Stomach (tissue), 19 donors: ENCODE measurements around the gene CLTB. TPM values are rescaled to one million over a fixed set of nuclear protein-coding genes. Genes with fewer than 3 reads are reported as not detected.
A peak's percentile ranks its signal among the peaks of the same experiment; 100 is the strongest.

Experiments
- DNase-seq, 2 donors: peaks; one replicate each; pipeline versions ENCODE4 v3.0.0 to v3.0.0-alpha.2; 2013 to 2019
- H3K27ac ChIP-seq, 5 donors: fragments of 200-600 bp in 4 of 5; sonication (generic) in 4 of 5; one replicate each; pipeline ENCODE4 v1.5.1; 2013 to 2019; ENCODE audit warnings: mild to moderate bottlenecking in 1 of 5, moderate library complexity in 1 of 5
- H3K27me3 ChIP-seq, 3 donors: fragments of 200-600 bp; sonication (generic); one replicate each; pipeline ENCODE4 v1.5.1; 2017 to 2019; ENCODE audit warnings: mixed run types in 1 of 3
- H3K36me3 ChIP-seq, 4 donors: fragments of 200-600 bp; sonication (generic); 1 replicate in 3 of 4; 2 replicates in 1 of 4; pipeline ENCODE4 v1.5.1; 2016 to 2019
- H3K4me1 ChIP-seq, 4 donors: fragments of 200-600 bp; sonication (generic); one replicate each; pipeline ENCODE4 v1.5.1; 2016 to 2019
- H3K4me3 ChIP-seq, 4 donors: fragments of 200-600 bp; sonication (generic) in 3 of 4; one replicate each; pipeline ENCODE4 v1.5.1; 2016 to 2019; ENCODE audit warnings: mild to moderate bottlenecking in 1 of 4
- H3K9me3 ChIP-seq, 4 donors: fragments of 200-600 bp; sonication (generic); one replicate each; pipeline ENCODE4 v1.5.1; 2016 to 2019
- CTCF ChIP-seq, 7 experiments: fragments of 450-650 bp in 4 of 7; fragments of 200-600 bp in 3 of 7; sonication (generic) in 3 of 7; IDR thresholded peaks; one replicate each; pipeline ENCODE4 v1.5.1; 2016 to 2019; ENCODE audit warnings: antibody characterized with exemption in 7 of 7, control low read depth in 2 of 7, mild to moderate bottlenecking in 1 of 7
- EP300 ChIP-seq: sonication (generic); formaldehyde crosslinking; IDR thresholded peaks from one replicate; pipeline ENCODE4 v1.6.1; 2017; ENCODE audit warnings: antibody characterized with exemption
- POLR2A ChIP-seq, 4 donors: fragments of 450-650 bp; IDR thresholded peaks; one replicate each; pipeline ENCODE4 v1.6.1; 2016; ENCODE audit warnings: antibody characterized with exemption in 4 of 4, control low read depth in 2 of 4, mild to moderate bottlenecking in 1 of 4, moderate library complexity in 1 of 4
- POLR2AphosphoS5 ChIP-seq, 3 donors: sonication (generic); formaldehyde crosslinking; IDR thresholded peaks; one replicate each; pipeline ENCODE4 v1.6.1; 2016; ENCODE audit warnings: antibody characterized with exemption in 3 of 3
- WGBS, 5 donors: extraction: QIAGEN DNeasy Blood & Tissue Kit in 3 of 5; methylation state at CpG; one replicate each; pipeline versions ENCODE4 v1.1.5 to v1.1.7; 2013 to 2018; 5-methylcytosine and 5-hydroxymethylcytosine counted together
- intact Hi-C: fragments of 100-400 bp; cut with DNase I; formaldehyde crosslinking; loops from one replicate; pipeline ENCODE4 v1.15.1; 2023; ENCODE audit warnings: low total_unique reads
- long read RNA-seq, 10 donors: transcript quantifications; one replicate each; lab custom pipeline, GENCODE V29; 2026
- polyA plus RNA-seq, 3 donors: library from polyadenylated mRNA; stranded (reverse); fragments of 200-250 nt; gene quantifications; one replicate each; pipeline ENCODE4 v1.2.3, GENCODE V29; 2013
- total RNA-seq, 5 donors: library from RNA; depleted of rRNA; stranded (reverse); fragments of >200 nt; gene quantifications; one replicate each; pipeline versions ENCODE4 v1.1.0 to v1.2.3, GENCODE V29; 2014 to 2016
- donor health status: healthy with polysubstance abuse.
- donor health status: Bipolar disorder and iron deficiency.
- donor health status: healthy.

Gene CLTB
- total RNA-seq (100 to 1,000 TPM in 4 of 5 donors, 10 to 100 TPM in 1; 81.9 to 427 (median 179) TPM), polyA plus RNA-seq (100 to 1,000 TPM; 171 to 280 (median 274) TPM)
- long read RNA-seq, donor 1, transcript CLTB-202 (5 exons, 1,161 nt), result major isoform, 14 of 15 reads
- long read RNA-seq, donor 1, partial matches to known transcripts, result 0 of 15 reads
- long read RNA-seq, donor 1, other reads (novel, unspliced or antisense), result 0 of 15 reads
- long read RNA-seq, donor 2, transcript CLTB-202 (5 exons, 1,161 nt), result major isoform, 24 of 32 reads
- long read RNA-seq, donor 2, transcript CLTB-201 (6 exons, 1,215 nt), result minor isoform, 6 of 32 reads
- long read RNA-seq, donor 2, partial matches to known transcripts, result 0 of 32 reads
- long read RNA-seq, donor 2, other reads (novel, unspliced or antisense), result 0 of 32 reads
- long read RNA-seq, donor 3, transcript CLTB-202 (5 exons, 1,161 nt), result major isoform, 10 of 13 reads
- long read RNA-seq, donor 3, partial matches to known transcripts, result 0 of 13 reads
- long read RNA-seq, donor 3, other reads (novel, unspliced or antisense), result 0 of 13 reads
- long read RNA-seq, donor 4, partial matches to known transcripts, result 0 of 4 reads
- long read RNA-seq, donor 4, other reads (novel, unspliced or antisense), result 0 of 4 reads
- long read RNA-seq, donor 5, transcript CLTB-202 (5 exons, 1,161 nt), result major isoform, 17 of 18 reads
- long read RNA-seq, donor 5, partial matches to known transcripts, result 0 of 18 reads
- long read RNA-seq, donor 5, other reads (novel, unspliced or antisense), result 0 of 18 reads
- long read RNA-seq, donor 6, transcript CLTB-202 (5 exons, 1,161 nt), result major isoform, 37 of 45 reads
- long read RNA-seq, donor 6, transcript CLTB-201 (6 exons, 1,215 nt), result minor isoform, 7 of 45 reads
- long read RNA-seq, donor 6, partial matches to known transcripts, result 0 of 45 reads
- long read RNA-seq, donor 6, other reads (novel, unspliced or antisense), result 0 of 45 reads
- long read RNA-seq, donor 7, transcript CLTB-202 (5 exons, 1,161 nt), result major isoform, 38 of 47 reads
- long read RNA-seq, donor 7, partial matches to known transcripts, result 7 of 47 reads
- long read RNA-seq, donor 7, other reads (novel, unspliced or antisense), result 0 of 47 reads
- long read RNA-seq, donor 8, transcript CLTB-202 (5 exons, 1,161 nt), result major isoform, 16 of 19 reads
- long read RNA-seq, donor 8, partial matches to known transcripts, result 0 of 19 reads
- long read RNA-seq, donor 8, other reads (novel, unspliced or antisense), result 0 of 19 reads
- long read RNA-seq, donor 9, transcript CLTB-202 (5 exons, 1,161 nt), result major isoform, 6 of 7 reads
- long read RNA-seq, donor 9, partial matches to known transcripts, result 0 of 7 reads
- long read RNA-seq, donor 9, other reads (novel, unspliced or antisense), result 0 of 7 reads
- long read RNA-seq, donor 10, transcript CLTB-202 (5 exons, 1,161 nt), result major isoform, 21 of 22 reads
- long read RNA-seq, donor 10, partial matches to known transcripts, result 0 of 22 reads
- long read RNA-seq, donor 10, other reads (novel, unspliced or antisense), result 0 of 22 reads

GRCh38 chr5:176415952-176416924 is at the start of gene CLTB:
CLTB (minus strand) TSS chr5:176416539; CDS start chr5:176416363, 176 bp downstream.
- peaks cover 0 to 2% (median 0%) of the 10 kb centered on the region in 4 donors for H3K36me3 ChIP-seq
- WGBS, 5 donors, result 1 to 3% (median 1%) methylated on average over 41 to 107 of the region's 107 CpGs
- intact Hi-C loops, result no loop called here

DNA sequence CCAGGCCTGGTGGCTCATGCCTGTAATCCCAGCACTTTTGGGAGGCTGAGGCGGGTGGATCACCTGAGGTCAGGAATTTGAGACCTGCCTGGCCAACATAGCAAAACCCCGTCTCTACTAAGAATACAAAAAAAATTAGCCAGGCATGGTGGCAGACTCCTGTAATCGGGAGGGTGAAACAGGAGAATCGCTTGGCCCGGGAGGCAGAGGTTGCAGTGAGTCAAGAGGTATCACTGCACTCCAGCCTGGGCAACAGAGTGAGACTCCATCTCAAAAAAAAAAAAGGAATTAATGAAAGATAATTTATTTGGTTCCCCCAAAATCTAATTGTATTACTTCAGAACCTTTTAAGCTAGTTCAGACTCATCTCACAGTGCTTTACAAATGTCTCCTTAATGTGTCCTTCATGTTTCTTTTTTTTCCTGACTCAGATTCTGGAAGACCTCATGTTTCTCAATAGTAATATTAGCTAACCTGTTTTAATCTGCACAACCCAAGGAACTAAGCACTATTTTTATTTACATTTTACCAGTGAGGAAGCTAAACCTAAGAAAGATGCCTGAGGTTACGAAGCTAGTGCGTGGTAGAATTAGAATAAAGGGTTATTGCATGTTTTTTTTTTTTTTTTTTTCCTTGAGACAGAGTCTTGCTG is 46.9 kb upstream of the CLTB start:
- Histone ChIP-seq H3K36me3 (peaks cover 0 to 9% (median 3%) of the 10 kb centered on the region in 4 donors), H3K27ac (no peak overlapping the region), H3K9me3 (no peaks in the 10 kb centered on the region), H3K27me3 (no peaks in the 10 kb centered on the region), H3K4me3 (no peak overlapping the region), H3K4me1 (peaks cover 13 to 58% (median 39%) of the 10 kb centered on the region in 4 donors)
- TF ChIP-seq CTCF (IDR thresholded peaks at IDR 0.05), result no peak
- no peak for TF ChIP-seq POLR2AphosphoS5 (IDR thresholded peaks at IDR 0.05)
- intact Hi-C loops, result no loop called here
- 92 to 96% (median 95%) methylated on average over 7 of the region's 7 CpGs for WGBS, 5 donors
- DNase-seq, result no peak

More at GRCh38 chr5:176415952-176416924, at the start of gene CLTB:
- Histone ChIP-seq H3K27ac (peak within 1 kb of the TSS; percentile 93 to 96 (median 94)), H3K9me3 (no peaks in the 10 kb centered on the region), H3K4me1 (peaks cover 49 to 56% (median 52%) of the 10 kb centered on the region in 4 donors), H3K27me3 (no peaks in the 10 kb centered on the region), H3K4me3 (peak within 1 kb of the TSS; percentile 84 to 99 (median 94))
- peak; percentile 96 to 97 for DNase-seq
- peak; percentile 44 to 95 (median 89) for TF ChIP-seq POLR2AphosphoS5 (IDR thresholded peaks at IDR 0.05)
- TF ChIP-seq EP300, result no peak
- TF ChIP-seq CTCF (IDR thresholded peaks at IDR 0.05), result peak in 5 of 7 experiments; percentile 26 to 92 (median 68)
- TF ChIP-seq POLR2A (IDR thresholded peaks at IDR 0.05), result no peak

- H3K9me3 ChIP-seq, result no peaks in the 10 kb centered on the region
- no peak overlapping the region for H3K27ac ChIP-seq
- intact Hi-C loops, result no loop called here
- no peak for TF ChIP-seq EP300
- no peak for TF ChIP-seq POLR2A (IDR thresholded peaks at IDR 0.05)
- no peak for TF ChIP-seq POLR2AphosphoS5 (IDR thresholded peaks at IDR 0.05)
- no peak for TF ChIP-seq CTCF (IDR thresholded peaks at IDR 0.05)
- H3K27me3 ChIP-seq, result no peaks in the 10 kb centered on the region
- H3K36me3 ChIP-seq, result peaks cover 0 to 9% (median 3%) of the 10 kb centered on the region in 4 donors
- peaks cover 12 to 52% (median 30%) of the 10 kb centered on the region in 4 donors for H3K4me1 ChIP-seq
- no peak for DNase-seq
- WGBS, 5 donors, result 91 to 95% (median 94%) methylated on average over 2 of the region's 2 CpGs
- H3K4me3 ChIP-seq, result no peak overlapping the region
These were observed 45.0 kb upstream of the CLTB start for GRCh38 chr5:176461349-176461748.
